ENCODE results near the gene ZCCHC14. TPM values are rescaled to one million over a fixed set of nuclear protein-coding genes. Genes with fewer than 3 reads are reported as not detected.

The ZCCHC14 gene
- total and polyA plus RNA-seq, 2 of the 13 experiments (the other 11 are each of a cell fraction or from before 2014, with no cell fraction given), result 12.4 to 12.5 TPM

DNA sequence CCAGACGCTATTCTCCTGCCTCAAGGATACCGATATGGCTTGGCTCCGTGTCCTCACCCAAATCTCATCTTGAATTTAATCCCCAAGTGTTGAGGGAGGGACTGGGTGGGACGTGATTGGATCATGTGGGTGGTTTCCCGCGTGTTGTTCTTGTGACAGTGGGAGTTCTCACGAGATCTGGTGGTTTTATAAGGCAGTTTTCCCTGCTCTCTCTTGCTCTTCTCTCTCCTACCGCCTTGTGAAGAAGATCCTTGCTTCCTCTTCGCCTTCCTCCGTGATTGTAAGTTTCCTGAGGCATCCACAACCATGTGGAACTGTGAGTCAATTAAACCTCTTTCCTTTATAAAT, 43.9 kb upstream of the ZCCHC14 start (continued):
- TF ChIP-seq, protein P1, sequence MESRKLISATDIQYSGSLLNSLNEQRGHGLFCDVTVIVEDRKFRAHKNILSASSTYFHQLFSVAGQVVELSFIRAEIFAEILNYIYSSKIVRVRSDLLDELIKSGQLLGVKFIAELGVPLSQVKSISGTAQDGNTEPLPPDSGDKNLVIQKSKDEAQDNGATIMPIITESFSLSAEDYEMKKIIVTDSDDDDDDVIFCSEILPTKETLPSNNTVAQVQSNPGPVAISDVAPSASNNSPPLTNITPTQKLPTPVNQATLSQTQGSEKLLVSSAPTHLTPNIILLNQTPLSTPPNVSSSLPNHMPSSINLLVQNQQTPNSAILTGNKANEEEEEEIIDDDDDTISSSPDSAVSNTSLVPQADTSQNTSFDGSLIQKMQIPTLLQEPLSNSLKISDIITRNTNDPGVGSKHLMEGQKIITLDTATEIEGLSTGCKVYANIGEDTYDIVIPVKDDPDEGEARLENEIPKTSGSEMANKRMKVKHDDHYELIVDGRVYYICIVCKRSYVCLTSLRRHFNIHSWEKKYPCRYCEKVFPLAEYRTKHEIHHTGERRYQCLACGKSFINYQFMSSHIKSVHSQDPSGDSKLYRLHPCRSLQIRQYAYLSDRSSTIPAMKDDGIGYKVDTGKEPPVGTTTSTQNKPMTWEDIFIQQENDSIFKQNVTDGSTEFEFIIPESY (CRISPR knock-in tag; IDR thresholded peaks at IDR 0.05), result no peak
- peak; percentile 51; the same call in 1 of the 2 replicates for TF ChIP-seq YEATS2 (CRISPR knock-in tag; IDR thresholded peaks at IDR 0.05; ENCODE audit: borderline replicate concordance)
- TF ChIP-seq PHF21A (CRISPR knock-in tag; IDR thresholded peaks at IDR 0.05), result 0 out of 2 replicates have a peak, but pooled peaks have one; percentile 6

GRCh38 chr16:87535855-87536794, 43.3 kb upstream of the ZCCHC14 start:
- peak; percentile 86 for ATAC-seq
- 3% methylated on average over 13 of the region's 13 CpGs for WGBS (ENCODE audit: low lambda C conversion rate)
- Histone ChIP-seq H3K9ac (ENCODE audit: insufficient read depth, low read depth, low read length) (peak overlapping the region; percentile 69), H3K9me3 (ENCODE audit: low read length) (peaks cover 29% of the 10 kb centered on the region), H4K20me1 (ENCODE audit: insufficient read depth, low read length) (no peaks in the 10 kb centered on the region), H3K27ac (ENCODE audit: extremely low read length, insufficient read depth, low read length) (peak overlapping the region; percentile 78), H3K4me3 (replicated peaks in 1 of 3; ENCODE audit: insufficient read depth in 1 of 3, low read depth in 2 of 3, low read length in 3 of 3) (peak overlapping the region; percentile 40 to 63 (median 50)), H3K4me2 (ENCODE audit: low read depth, low read length) (peak overlapping the region; percentile 97), H3K79me2 (ENCODE audit: insufficient read depth, low read length) (no peaks in the 10 kb centered on the region), H3K27me3 (ENCODE audit: control insufficient read depth in 1 of 2, insufficient read depth in 2 of 2, low read length in 2 of 2) (peaks cover 7 to 18% of the 10 kb centered on the region in 2 experiments), H3K36me3 (replicated peaks in 1 of 2; ENCODE audit: control insufficient read depth in 1 of 2, insufficient read depth in 2 of 2, low read length in 2 of 2) (no peaks in the 10 kb centered on the region), H3K4me1 (ENCODE audit: insufficient read depth, low read length) (peaks cover 75% of the 10 kb centered on the region), H2AFZ (ENCODE audit: low read length) (peak overlapping the region; percentile 78)
- no TSS peak for BruUV-seq (replicated peaks)
- peak; percentile 91 for FAIRE-seq
- DNase-seq (ENCODE audit: low spot score), result peak; percentile 87
- intact Hi-C loops (cut with micrococcal nuclease; ENCODE audit: unreplicated experiment) (loop anchor here (1.0 kb wide), 1 partner anchor 75 kb away; no protein-coding TSS in a partner anchor), in situ Hi-C loops (cut with HindIII; ENCODE audit: extremely low pct_ligation_motif_present, low pct_unique_long_range_greater_than_20kb) (no loop called here)
- POLR2A ChIA-PET, result interaction anchor here (0.6 to 1.9 kb wide), 13 partner anchors 9 to 415 kb away, joined by 3 to 11 read pairs (median 4); partner anchors contain the start of gene BANP
- CTCF ChIA-PET (ENCODE audit: low intra/inter-chr PET ratio, low total read pairs), result no interaction called here
- TF ChIP-seq ZNF451 (CRISPR knock-in tag; IDR thresholded peaks at IDR 0.05) (0 out of 2 replicates have a peak, but pooled peaks have one; percentile 40), ZNF607 (CRISPR knock-in tag; IDR thresholded peaks at IDR 0.05; ENCODE audit: borderline replicate concordance) (0 out of 2 replicates have a peak, but pooled peaks have one; percentile 67), SETDB1 (CRISPR knock-in tag; IDR thresholded peaks at IDR 0.05; ENCODE audit: borderline replicate concordance) (no peak), DMAP1 (CRISPR knock-in tag; IDR thresholded peaks at IDR 0.05) (peak; percentile 29; the same call in 1 of the 2 replicates), MIXL1 (CRISPR knock-in tag; IDR thresholded peaks at IDR 0.05) (no peak), CCAR2 (optimal IDR thresholded peaks at IDR 0.05; ENCODE audit: low read depth, low read length) (no peak)
- TF ChIP-seq, protein P2, sequence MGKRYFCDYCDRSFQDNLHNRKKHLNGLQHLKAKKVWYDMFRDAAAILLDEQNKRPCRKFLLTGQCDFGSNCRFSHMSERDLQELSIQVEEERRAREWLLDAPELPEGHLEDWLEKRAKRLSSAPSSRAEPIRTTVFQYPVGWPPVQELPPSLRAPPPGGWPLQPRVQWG (CRISPR knock-in tag; IDR thresholded peaks at IDR 0.05; ENCODE audit: borderline replicate concordance, low read depth), result no peak
- TF ChIP-seq, protein P3, sequence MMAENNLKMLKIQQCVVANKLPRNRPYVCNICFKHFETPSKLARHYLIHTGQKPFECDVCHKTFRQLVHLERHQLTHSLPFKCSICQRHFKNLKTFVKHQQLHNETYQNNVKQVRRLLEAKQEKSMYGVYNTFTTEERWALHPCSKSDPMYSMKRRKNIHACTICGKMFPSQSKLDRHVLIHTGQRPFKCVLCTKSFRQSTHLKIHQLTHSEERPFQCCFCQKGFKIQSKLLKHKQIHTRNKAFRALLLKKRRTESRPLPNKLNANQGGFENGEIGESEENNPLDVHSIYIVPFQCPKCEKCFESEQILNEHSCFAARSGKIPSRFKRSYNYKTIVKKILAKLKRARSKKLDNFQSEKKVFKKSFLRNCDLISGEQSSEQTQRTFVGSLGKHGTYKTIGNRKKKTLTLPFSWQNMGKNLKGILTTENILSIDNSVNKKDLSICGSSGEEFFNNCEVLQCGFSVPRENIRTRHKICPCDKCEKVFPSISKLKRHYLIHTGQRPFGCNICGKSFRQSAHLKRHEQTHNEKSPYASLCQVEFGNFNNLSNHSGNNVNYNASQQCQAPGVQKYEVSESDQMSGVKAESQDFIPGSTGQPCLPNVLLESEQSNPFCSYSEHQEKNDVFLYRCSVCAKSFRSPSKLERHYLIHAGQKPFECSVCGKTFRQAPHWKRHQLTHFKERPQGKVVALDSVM (CRISPR knock-in tag; IDR thresholded peaks at IDR 0.05), result 0 out of 2 replicates have a peak, but pooled peaks have one; percentile 12
- TF ChIP-seq, protein P4, sequence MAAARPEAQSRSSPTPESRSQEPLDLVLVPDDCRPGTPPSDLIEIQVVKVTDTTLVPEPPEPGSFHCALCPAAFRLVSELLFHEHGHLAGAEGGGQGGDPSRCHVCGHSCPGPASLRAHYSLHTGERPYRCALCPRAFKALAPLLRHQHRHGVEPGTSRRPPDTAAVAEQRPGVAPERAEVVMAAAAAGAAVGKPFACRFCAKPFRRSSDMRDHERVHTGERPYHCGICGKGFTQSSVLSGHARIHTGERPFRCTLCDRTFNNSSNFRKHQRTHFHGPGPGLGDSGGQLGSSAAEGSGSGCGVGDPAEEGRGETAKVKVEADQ (CRISPR knock-in tag; IDR thresholded peaks at IDR 0.05; ENCODE audit: borderline replicate concordance), result no peak
- TF ChIP-seq, protein P5, sequence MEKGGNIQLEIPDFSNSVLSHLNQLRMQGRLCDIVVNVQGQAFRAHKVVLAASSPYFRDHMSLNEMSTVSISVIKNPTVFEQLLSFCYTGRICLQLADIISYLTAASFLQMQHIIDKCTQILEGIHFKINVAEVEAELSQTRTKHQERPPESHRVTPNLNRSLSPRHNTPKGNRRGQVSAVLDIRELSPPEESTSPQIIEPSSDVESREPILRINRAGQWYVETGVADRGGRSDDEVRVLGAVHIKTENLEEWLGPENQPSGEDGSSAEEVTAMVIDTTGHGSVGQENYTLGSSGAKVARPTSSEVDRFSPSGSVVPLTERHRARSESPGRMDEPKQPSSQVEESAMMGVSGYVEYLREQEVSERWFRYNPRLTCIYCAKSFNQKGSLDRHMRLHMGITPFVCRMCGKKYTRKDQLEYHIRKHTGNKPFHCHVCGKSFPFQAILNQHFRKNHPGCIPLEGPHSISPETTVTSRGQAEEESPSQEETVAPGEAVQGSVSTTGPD (CRISPR knock-in tag; IDR thresholded peaks at IDR 0.05), result no peak

All from HepG2 (cell line).